WI38 (cell line): ENCODE results near the gene ARFIP1.

Experiments
- H3K4me3 ChIP-seq: 2 replicates; pipeline ENCODE4 v1.5.1; 2011; ENCODE audit warnings: low read depth, mild to moderate bottlenecking, control low read depth, low read length
- TF ChIP-seq, protein P1 (sequence below): IDR thresholded peaks from 2 replicates; pipeline ENCODE4 v1.5.1; 2012; ENCODE audit warnings: low read depth, mild to moderate bottlenecking, control low read depth, low read length

The ARFIP1 gene

DNA sequence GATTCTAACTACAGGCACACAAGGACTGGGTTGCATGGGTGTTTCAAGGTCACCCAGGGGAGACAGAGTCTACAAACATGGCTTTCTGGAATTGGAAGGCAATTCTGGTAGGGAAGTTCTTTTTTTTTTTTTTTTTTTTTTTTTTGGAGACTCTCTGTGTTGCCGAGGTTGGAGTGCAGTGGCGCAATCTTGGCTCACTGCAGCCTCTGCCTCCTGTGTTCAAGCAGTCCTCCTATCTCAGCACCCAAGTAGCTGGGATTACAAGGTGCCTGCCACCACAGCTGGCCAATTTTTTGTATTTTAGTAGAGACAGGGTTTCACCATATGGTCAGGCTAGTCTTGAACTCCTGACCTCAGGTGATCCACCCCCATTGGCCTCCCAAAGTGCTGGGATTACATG lies 140.1 kb downstream of the ARFIP1 start:
- H3K4me3 ChIP-seq = no peak overlapping the region
- TF ChIP-seq, protein P1, sequence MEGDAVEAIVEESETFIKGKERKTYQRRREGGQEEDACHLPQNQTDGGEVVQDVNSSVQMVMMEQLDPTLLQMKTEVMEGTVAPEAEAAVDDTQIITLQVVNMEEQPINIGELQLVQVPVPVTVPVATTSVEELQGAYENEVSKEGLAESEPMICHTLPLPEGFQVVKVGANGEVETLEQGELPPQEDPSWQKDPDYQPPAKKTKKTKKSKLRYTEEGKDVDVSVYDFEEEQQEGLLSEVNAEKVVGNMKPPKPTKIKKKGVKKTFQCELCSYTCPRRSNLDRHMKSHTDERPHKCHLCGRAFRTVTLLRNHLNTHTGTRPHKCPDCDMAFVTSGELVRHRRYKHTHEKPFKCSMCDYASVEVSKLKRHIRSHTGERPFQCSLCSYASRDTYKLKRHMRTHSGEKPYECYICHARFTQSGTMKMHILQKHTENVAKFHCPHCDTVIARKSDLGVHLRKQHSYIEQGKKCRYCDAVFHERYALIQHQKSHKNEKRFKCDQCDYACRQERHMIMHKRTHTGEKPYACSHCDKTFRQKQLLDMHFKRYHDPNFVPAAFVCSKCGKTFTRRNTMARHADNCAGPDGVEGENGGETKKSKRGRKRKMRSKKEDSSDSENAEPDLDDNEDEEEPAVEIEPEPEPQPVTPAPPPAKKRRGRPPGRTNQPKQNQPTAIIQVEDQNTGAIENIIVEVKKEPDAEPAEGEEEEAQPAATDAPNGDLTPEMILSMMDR = no peak

DNA sequence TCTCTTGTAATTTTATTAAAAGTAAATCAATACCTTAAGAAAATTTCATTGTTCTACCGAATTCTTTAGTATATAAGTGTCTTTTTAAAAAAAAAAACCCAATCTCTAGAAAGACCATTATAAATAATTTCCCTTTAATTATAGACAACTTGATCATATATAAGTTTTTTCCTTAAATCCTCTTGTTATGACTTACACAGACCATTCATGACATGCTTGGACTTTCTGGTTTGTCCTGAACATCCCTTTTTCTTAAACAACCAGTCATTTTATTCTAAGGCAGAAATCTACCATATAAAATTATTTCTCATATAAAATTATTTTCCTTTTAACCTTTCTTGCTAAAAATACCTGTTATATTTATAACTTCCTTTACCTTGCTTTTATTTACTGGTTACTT lies 141.0 kb downstream of the ARFIP1 start:
- TF ChIP-seq, protein P1 = no peak
- no peak overlapping the region for H3K4me3 ChIP-seq

DNA sequence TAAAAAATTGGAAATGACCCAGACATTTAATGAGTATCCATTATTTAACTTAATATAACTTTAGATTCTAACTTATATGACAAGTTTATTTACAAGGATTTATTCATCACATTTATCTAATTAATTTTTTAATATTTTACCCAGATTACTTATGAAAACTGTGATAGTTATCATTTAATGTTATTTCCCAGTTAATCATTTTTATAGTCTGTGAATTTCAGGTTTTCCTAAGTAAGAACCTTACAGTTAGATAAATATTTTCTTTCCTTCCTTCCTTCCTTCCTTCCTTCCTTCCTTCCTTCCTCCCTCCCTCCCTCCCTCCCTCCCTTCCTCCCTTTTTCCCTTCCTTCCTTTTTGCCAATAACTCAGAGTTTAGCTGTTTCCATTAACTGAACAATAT lies 141.5 kb downstream of the ARFIP1 start:
- H3K4me3 ChIP-seq = no peak overlapping the region
- TF ChIP-seq, protein P1 = no peak

DNA sequence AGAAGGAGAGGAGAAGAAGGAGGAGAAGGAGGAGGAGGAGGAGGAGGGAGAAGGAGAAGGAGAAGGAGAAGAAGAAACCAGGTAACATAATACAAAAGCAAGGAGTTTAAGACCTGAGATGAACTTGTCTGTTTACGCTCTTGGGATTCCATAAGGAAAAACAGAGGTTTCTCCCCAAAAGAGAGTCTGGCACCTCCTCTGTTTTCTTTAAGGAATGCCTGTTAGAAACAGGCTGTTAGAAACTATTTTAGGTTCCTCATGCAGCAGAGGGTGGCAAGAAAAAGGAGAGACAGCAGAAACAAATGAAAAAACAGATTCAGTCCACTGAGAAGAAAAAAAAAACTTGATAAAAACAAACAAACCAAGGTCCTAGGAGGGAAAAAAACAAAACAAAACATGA lies 146.1 kb downstream of the ARFIP1 start:
- TF ChIP-seq, protein P1 = no peak
- H3K4me3 ChIP-seq = no peak overlapping the region

DNA sequence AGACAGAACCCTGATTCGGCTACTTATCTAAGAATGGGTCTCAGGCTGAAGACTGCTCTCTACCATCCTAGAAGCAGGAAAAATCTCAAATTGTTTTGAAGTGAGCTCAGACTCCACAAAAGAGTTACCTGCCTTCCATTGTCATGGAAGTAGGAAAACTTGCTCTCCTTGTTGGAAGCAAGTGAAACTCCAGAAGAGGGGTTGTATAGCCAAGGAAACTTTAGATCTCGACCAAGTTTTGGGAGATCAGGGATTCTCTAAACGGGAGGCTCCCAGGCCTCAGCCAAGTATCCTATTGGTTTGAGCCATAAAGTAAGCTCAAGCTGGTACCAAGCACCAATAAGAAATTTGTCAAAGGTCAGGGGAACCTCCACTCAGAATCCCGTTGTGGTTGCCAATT lies 147.2 kb downstream of the ARFIP1 start:
- H3K4me3 ChIP-seq = no peak overlapping the region
- TF ChIP-seq, protein P1 = no peak

DNA sequence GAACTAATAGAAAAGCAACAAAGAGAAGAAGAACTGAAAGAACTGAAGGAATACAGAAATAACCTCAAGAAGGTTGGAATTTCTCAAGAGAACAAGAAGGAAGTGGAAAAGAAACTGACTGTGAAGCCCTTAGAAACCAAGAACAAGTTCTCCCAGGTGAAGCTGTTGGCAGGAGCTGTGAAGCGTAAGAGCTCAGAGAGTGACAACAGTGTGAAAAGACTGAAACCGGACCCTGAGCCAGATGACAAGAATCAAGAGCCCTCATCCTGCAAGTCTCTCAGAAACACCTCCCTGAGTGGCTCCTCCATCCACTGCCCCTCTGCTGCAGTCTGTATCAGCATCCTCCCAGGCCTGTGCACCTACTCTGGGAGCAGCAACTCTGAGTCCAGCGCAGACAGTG lies 148.0 kb downstream of the ARFIP1 start:
- TF ChIP-seq, protein P1 = no peak
- H3K4me3 ChIP-seq = no peak overlapping the region

DNA sequence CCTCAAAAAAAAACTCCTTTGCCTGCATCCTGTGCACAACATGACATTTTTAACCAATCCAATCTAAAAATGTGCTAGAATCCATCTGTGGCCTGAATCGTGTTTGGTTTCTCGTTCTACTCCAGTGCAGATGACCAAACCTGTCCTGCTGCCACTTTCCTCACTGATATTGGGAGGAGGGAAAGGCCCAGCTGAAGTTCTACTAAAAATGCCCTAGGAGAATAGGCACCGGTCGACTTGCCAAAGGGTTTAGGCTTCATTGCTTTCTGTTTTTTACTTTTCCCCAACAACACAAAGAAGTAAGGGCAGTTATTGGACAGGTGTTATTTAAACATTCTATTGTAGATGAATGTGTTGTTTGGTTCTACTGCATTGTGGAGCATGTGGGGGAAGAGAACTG lies 148.5 kb downstream of the ARFIP1 start:
- no peak overlapping the region for H3K4me3 ChIP-seq
- TF ChIP-seq, protein P1 = no peak

DNA sequence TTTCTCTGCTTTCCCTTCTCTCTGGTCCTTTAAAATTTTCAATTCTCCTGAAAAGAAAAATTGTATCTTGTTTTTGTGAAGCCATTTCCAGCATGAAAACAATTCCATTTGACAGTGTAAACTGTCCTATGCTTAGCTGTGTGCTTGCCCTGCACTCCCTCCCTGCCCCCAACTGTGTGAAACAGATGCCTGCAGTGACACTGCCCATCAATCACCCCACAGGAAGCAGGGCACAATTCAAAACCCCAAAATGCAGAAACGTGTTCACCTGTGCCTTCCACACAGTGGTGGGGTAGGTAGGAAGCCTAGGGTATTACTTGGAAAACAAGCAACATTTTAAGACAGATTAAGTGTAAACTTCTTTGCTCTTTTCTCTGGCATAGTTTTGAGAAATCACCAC lies 150.1 kb downstream of the ARFIP1 start:
- H3K4me3 ChIP-seq = no peak overlapping the region
- TF ChIP-seq, protein P1 = no peak
